NCI-H774 (cell line): ENCODE results near the gene SACS.
"Not testable (repeated sequence)": the region's sequence is repeated elsewhere in the genome, so short reads cannot be mapped to it uniquely, and the experiment has no call there.

Experiments
- DNase-seq: peaks from one replicate; lab custom pipeline; 2025; lab: John Stamatoyannopoulos, UW

The SACS gene

DNA sequence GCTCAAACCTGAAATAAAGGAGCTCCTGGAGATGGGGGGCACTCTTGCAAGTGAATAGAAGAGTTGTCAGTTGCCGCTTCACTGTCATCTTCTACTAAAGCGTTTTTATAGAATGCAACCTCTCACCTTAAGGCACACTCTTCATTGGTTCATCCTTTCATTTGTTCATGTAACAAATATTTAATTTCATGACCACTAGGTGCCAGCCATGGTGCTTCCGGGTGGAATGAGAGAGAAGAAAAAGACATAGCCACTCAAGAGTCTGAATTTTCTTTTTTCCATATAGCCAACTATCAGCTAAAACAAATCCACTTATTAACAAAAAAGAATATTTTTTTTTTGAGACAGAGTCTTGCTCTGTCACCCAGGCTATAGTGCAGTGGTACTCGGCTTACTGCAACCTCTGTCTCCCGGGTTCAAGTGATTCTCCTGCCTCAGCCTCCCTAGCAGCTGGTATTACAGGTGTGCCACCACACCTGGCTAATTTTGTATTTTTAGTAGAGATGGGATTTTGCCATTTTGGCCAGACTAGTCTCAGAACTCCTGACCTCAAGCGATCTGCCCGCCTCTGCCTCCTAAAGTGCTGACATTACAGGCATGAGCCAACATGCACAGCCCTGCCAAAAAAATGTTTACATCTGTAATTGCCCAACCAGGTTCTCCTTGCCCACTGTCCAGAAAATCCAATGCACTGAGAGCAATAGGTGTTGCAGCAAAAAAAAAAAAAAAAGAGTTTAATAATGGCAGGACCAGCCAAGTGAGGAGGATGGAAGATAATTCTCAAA is 22.1 kb upstream of the SACS start:
- DNase-seq: no peak

- no peak for DNase-seq
These were observed 19.6 kb upstream of the SACS start for GRCh38 chr13:23453132-23453531.

DNA sequence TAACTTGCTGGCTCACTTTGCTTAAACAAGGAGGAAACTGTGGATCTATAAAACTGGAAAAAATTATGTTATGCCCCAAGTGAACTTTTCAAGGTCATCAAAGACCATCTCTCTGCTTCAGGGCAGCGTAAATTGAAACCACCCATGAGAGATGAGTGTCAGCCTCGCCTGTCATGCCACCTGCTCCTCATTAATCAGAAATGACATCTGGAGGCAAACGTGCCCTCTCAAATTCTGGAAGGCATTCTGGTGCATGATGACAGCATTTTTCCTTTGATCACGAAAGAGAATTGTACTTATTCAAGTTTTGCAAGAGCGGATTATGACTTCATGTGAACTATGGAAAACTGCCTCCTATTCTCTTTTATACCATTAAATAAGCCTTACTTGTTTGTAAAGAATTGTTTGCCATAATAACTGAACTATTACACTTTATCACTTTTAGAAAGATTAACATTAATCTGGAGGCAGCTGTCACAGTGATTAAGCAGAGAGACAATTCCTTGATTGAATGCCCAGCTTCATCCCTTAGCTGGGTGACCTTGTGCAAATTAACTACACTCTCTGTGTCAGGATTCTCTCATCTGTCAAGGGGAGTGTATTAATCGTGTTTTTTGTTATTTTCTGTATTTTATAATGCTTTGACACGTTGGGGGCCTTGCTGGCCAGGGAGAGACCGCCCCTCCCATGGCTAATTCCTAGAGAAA is 17.0 kb upstream of the SACS start:
- peak; percentile 19 for DNase-seq

- DNase-seq: no peak
These were observed 16.1 kb upstream of the SACS start for GRCh38 chr13:23449398-23450162.

DNA sequence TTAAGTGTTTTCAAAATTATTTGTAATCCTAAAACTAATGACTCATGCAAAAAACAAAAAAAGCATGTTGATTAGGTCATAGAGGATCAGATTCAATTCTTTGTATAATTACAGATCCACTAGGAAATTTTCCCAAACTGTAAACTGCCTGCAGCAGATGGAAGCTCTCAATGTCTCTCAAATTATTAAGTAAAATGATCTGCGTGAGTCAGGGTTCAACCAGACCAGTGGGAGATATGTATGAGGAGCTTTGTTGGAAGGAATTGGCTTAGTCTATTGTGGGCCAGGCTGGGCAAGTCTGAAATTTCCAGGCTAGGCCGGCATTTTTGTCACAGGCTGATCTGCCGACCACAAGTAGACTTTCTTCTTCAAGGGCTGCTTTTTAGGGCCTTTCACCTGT is 14.4 kb upstream of the SACS start:
- no peak for DNase-seq

GRCh38 chr13:23445794-23446193 is 12.3 kb upstream of the SACS start:
- no peak for DNase-seq

DNA sequence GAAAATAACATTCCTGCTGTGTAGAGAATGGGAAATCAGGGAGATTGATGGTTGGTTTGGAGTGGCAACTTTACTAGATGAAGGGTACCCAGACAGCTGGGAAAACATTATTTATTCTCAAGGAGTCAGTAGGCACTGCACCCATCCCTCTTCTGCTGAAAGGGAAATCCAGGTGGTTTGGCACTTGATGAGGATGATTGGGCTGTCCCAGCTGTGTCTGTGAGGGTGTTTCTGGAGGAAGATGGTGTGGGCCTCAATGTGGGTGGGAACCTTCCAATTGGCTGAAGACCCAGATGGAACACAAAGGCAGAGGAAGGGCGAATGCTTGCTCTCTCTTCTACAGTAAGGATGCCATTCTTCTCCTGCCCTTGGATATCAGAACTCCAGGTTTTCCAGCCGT is 10.4 kb upstream of the SACS start:
- DNase-seq: no peak

DNA sequence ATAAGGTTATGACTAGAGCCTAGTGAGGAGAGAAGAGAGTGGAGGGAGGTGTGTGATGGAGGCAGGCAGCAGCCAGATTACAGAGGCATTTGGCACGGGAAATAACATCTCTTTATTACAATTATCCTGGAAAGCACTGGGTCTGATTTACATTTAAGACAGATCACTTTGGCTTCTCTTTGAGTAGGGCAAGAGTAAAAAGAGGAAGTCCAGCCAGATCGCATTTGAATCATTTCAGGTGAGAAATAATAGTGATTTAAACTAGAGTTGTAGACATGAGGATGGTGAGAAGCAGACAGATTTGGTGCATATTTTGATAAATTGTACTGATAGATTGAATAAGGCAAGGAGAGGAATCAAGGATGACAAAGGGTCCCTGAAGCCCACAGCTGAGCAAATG is 9.6 kb upstream of the SACS start:
- DNase-seq: no peak

DNA sequence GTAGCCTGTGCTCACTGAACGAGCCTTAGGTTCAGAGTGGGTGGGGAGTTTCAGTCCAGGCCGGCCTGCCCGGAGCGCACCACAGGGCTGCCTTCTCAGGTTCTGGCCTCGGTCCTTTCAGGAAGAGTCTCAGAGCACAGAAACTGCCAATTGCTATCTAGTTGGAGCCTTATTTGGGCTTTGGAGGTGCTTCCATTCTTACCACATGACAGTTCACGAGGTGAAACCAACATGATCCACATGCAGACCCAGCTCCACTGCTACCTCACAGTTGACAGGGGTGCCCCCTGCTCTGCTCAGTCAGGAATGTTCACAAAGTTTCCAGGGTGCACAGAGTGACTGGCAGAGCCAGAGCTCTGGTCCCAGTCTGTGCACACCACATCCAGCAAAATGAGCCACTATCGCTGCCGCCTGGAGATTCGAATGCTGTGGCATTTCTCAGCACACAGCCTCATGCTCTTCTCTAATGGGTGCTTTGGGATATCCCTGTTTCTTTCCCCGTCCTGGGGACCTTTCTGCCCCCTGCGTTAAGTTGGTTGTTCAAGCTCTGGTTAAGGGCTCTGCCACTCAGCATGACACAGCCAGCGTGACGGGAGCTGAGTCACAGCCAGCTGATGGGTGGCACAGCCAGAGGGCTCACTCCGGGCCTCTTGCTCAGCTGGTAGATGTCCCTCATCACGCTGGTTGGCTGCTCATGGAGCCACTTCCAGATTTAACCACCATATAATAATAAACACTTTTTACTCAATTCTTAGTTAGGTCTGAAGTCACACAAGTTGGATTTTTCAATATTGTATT is 7.5 kb upstream of the SACS start:
- DNase-seq: no peak

DNA sequence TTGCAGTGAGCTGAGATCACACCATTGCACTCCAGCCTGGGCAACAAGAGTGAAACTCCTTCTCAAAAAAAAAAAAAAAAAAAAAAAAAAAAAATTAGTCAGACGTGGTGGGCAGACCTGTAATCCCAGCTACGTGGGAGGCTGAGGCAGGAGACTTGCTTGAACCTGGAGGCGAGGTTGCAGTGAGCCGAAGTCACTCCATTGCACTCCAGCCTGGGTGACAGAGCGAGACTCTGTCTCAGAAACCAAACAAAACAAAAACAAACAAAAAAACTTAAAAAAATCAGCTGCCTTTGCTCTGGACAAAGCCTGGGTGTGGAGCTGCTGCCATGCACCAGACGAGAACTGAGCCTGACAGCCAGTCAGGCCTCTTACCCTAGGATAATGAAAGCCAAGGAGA is 6.8 kb upstream of the SACS start:
- DNase-seq: not testable (repeated sequence)

DNA sequence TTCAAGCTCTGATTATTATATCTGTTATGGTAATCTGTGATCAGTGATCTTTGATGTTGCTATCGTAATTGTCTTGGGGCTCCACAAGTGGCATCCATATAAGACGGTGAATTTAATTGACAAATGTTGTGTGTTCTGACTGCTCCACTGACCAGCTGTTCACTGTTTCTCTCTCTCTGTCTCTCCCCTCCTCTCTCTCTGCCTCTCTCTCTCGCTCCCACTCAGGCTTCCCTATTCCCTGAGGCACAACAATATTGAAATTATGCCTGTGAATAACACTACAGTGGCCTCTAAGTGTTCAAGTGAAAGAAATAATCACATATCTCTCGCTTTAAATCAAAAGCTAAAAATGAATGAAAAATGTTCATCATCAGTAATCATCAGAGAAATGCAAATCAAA is 4.4 kb upstream of the SACS start:
- DNase-seq: no peak

GRCh38 chr13:23436680-23437079 is 3.2 kb upstream of the SACS start:
- no peak for DNase-seq

DNA sequence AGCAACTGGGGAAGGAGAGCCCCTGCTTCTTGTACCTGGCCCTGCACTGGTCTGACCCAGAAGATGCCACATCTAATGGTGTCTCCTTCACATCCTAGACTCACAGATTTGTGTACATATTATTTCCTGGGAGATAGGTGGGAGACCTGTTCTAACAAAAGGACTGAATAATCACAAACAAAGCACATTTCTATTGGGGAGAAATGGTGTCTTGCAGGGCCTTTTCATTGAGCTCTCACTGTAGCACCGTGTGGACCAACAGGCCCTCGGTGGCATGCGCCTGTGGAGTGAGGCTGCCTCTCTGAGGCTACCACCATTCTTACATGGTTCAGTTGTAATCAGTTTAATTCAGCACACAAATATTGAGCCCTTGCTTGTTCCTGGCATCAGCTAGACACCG is 989 bp upstream of the SACS start:
- DNase-seq: no peak

- no peak for DNase-seq
These were observed 876 bp downstream of the SACS start for GRCh38 chr13:23432626-23433025.

DNA sequence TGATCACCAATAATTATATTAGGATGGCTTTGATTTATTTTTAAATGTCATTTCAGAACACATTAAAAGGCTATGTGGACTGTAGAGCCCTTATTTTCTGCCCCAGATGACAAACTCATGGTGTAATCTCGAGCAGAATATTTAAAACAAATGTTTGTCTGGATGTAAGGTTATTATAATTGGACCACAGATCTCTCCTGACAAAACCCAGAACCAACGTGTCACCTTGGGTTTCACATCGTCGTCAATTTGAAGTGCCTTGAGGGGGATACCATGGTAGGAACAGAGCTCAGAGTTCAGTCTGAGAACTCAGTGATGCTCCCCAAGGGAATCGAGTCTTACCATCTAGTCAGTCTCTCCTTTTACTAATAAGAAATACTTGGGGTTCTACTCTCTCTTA is 2.8 kb downstream of the SACS start:
- no peak for DNase-seq

GRCh38 chr13:23427881-23428528 is 5.5 kb downstream of the SACS start:
- DNase-seq: no peak

DNA sequence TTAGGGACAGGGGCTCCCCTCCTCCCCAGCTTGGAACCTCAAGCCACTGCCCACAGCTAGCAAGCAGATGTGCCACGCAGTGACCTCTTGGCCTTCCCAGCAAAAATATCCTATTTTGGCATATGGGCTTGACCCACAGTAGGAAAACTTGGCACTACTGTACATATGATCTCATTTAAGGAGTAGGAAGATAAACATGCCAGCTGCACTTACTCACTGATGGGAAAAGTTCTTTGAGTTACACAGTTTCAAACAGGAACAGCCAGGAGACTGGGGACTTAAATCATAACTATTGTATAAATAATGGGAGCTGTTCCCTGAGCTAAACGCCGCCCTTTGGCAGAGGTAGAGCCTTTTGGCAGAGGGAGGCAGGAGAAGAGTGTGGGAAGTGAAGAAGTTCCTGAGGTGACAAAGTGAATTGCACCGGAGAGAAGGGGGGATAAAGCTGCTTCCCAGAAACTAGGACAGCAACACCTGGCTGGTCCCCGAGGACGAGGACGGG is 6.1 kb downstream of the SACS start:
- DNase-seq: no peak

DNA sequence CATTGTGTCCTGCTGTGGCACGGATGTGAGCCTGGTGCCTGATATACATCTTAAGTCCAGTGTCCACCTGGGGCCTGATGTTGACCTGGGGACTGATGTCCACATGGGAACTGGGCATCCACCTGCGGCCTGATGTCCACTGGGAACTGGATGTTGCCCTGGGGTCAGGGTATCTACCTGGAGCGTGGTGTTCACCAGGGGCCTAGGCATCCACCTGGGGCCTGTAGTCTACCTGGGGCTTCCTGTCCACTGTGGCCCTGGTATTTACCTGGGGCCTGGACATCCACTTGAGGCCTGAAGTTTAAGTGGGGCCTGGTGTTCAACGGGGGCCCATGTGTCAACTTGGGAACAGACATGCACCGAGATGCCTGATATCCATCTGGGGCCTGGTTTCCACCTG is 11.9 kb downstream of the SACS start:
- DNase-seq: no peak

DNA sequence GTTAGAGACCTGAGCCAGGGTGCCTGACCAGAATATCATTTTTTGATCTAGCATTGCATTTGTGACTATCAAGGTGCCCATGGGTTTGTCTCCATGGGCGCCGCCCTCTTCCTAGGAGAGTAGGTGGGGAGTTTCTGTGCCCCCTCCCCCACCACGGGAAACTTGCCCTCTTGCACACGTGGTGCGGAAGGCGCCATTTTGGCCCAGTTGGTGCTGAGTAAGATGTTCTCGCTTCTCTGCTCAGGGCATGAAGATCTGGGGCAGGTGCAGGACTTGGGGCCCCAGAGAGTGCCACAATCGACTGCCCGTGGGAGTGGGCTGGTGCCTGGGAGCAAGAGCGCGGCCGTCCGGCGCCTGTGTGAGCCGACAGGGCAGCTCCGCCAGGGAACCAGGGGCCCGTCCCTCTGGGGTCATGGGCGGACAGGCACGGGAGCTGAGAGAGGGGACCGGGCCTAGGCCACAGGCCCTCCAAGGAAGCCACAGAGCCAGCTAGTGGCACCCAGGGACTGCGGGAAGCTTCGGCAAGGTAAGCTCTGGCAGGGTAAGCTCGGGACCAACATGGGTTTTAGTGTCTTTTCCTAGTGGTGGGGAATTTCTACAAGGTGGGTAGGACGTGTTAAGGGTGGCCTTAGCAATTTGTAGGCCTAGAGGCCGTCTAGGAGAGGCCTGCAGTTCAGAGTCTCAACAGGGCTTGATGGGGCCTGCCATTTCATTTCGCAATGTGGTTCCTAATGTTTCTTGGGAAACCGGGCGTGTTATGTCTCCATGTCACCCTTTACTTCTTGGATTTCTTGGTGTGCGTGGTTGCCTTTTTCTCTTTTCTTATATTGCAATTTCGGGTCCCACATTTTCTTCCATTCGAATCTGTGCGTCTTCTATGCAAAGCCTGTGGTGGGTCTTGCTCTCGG is 14.5 kb downstream of the SACS start:
- DNase-seq: no peak

DNA sequence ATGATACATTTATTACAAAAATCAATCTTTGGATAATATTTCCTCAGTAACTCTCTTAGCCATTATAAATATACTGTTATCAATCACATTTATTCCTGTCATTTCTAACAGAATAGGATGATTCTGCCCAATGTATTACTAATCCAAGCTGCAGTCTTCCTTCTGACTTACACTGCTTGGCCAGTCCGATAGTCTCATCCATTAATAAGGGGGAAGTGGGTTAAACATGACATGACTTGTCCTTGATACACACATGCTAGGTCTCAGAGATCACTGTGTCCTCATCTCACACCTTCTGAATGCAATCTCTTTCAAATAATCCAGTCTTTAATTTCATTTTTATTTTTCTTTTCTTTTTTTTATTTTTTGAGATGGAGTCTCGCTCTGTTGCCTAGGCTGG is 18.8 kb downstream of the SACS start:
- DNase-seq: no peak
